Measurements from ENCODE around the gene GALNT2. TPM values are rescaled to one million over a fixed set of nuclear protein-coding genes. Genes with fewer than 3 reads are reported as not detected.

The GALNT2 gene
- polyA plus RNA-seq, 3 donors, result 19.6 to 25.6 (median 23.4) TPM

DNA sequence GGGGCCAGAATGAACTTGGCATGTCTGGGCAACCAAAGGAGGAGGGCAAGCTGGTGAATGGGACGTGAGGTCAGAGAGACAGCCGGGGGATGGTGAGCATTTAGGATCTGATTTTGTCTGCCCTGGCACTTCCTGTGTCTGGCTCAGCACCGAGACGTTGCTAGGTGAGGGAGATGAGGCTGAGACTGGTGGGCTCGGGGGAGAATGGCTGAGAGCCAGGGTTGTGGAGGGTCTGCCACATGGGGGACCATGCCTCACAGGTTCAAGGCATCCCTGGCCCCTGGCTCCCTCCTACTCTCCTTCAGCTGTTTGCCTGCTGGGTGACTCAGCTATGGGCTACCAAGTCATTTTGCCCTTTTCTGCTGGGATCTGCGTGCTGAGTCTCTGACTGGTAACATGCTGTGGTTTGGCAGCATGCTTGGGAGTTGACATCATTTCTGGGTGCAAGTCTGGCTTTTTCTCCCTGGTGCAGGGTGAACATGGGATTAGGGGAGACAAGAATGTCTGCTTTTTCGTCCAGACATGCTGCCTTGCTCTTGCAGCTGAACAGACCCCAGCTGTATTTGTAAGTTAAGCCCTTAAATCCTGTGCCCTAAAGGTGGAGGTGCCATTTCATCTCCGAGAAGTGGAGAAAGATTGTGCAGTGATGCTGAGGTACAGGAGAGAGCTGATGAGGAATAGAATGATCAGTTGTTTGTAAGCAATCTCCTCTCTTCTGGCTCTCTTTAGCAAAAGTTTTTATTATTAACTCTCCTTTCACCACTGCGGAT is 17.6 kb downstream of the GALNT2 start:
- H3K4me2 ChIP-seq (replicated peaks; ENCODE audit: extremely low read depth, low read length, poor library complexity, severe bottlenecking), result no peak overlapping the region
- H3K4me1 ChIP-seq (ENCODE audit: control insufficient read depth in 1 of 2, insufficient read depth in 2 of 2, low read length in 2 of 2), result no peaks in the 10 kb centered on the region
- peaks cover 9 to 12% of the 10 kb centered on the region in 2 donors for H3K9me3 ChIP-seq (replicated peaks in 1 of 2; ENCODE audit: control insufficient read depth in 1 of 2, insufficient read depth in 1 of 2, low read length in 2 of 2)
- H2AFZ ChIP-seq (ENCODE audit: insufficient read depth, low read depth, low read length, poor library complexity, severe bottlenecking), result no peak overlapping the region
- Mint-ChIP-seq H3K4me1 (peaks cover 27% of the 10 kb centered on the region), H3K36me3 (peaks cover 19 to 37% of the 10 kb centered on the region in 2 donors), H3K4me3 (no peak overlapping the region), H3K27me3 (ENCODE audit: low read depth in 3 of 3) (peaks cover 0 to 4% (median 0%) of the 10 kb centered on the region in 3 donors), H3K9me3 (peaks cover 6 to 15% (median 11%) of the 10 kb centered on the region in 7 donors), H3K27ac (peak overlapping the region; percentile 16 to 84 (median 59))
- H3K79me2 ChIP-seq (ENCODE audit: insufficient read depth, low read length), result peaks cover 100% of the 10 kb centered on the region
- no peak overlapping the region for H3K4me3 ChIP-seq (replicated peaks in 1 of 3; ENCODE audit: low read depth in 2 of 3, low read length in 3 of 3)
- H4K20me1 ChIP-seq (ENCODE audit: insufficient read depth, low read length), result peaks cover 98% of the 10 kb centered on the region
- H3K27ac ChIP-seq (ENCODE audit: low read depth in 1 of 2, low read length in 2 of 2), result no peak overlapping the region
- WGBS (ENCODE audit: insufficient coverage), result 50% methylated on average over 7 of the region's 9 CpGs
- TF ChIP-seq, protein P1, sequence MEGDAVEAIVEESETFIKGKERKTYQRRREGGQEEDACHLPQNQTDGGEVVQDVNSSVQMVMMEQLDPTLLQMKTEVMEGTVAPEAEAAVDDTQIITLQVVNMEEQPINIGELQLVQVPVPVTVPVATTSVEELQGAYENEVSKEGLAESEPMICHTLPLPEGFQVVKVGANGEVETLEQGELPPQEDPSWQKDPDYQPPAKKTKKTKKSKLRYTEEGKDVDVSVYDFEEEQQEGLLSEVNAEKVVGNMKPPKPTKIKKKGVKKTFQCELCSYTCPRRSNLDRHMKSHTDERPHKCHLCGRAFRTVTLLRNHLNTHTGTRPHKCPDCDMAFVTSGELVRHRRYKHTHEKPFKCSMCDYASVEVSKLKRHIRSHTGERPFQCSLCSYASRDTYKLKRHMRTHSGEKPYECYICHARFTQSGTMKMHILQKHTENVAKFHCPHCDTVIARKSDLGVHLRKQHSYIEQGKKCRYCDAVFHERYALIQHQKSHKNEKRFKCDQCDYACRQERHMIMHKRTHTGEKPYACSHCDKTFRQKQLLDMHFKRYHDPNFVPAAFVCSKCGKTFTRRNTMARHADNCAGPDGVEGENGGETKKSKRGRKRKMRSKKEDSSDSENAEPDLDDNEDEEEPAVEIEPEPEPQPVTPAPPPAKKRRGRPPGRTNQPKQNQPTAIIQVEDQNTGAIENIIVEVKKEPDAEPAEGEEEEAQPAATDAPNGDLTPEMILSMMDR (IDR thresholded peaks at IDR 0.05), result no peak
- H3K27me3 ChIP-seq (ENCODE audit: control insufficient read depth in 2 of 2, insufficient read depth in 2 of 2, low read length in 2 of 2), result no peaks in the 10 kb centered on the region
- H3K9ac ChIP-seq (ENCODE audit: insufficient read depth, low read length, poor library complexity, severe bottlenecking), result no peak overlapping the region
- H3K36me3 ChIP-seq (replicated peaks in 1 of 2; ENCODE audit: control insufficient read depth in 1 of 2, insufficient read depth in 2 of 2, low read length in 2 of 2), result peaks cover 3 to 27% of the 10 kb centered on the region in 2 donors
- intact Hi-C loops (cut with micrococcal nuclease), result no loop called here
- no peak for DNase-seq

DNA sequence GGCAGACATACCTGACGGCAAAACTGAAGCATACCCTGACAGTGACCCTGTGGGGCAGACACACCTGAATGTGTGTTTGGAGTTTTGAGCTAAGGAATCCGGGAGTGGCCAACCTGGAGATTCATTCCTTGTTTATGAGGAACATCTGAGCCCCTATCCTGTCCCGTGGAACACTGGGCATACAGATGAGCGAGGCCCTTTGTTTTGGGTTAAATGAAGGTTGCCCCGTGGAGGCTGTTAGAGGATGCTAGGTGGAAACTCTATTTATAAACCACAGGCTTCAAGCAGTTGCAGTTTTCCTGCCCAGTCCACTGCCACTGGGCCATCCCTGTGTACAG is 18.1 kb downstream of the GALNT2 start:
- Mint-ChIP-seq H3K4me1 (peaks cover 27% of the 10 kb centered on the region), H3K27ac (peak overlapping the region in 1 of 7 donors; percentile 66), H3K36me3 (peaks cover 18 to 38% of the 10 kb centered on the region in 2 donors), H3K4me3 (no peak overlapping the region), H3K27me3 (ENCODE audit: low read depth in 3 of 3) (peaks cover 0 to 4% (median 0%) of the 10 kb centered on the region in 3 donors), H3K9me3 (peaks cover 6 to 15% (median 11%) of the 10 kb centered on the region in 7 donors)
- Histone ChIP-seq H3K4me2 (replicated peaks; ENCODE audit: extremely low read depth, low read length, poor library complexity, severe bottlenecking) (no peak overlapping the region), H3K9ac (ENCODE audit: insufficient read depth, low read length, poor library complexity, severe bottlenecking) (no peak overlapping the region), H3K36me3 (replicated peaks in 1 of 2; ENCODE audit: control insufficient read depth in 1 of 2, insufficient read depth in 2 of 2, low read length in 2 of 2) (peaks cover 6 to 27% of the 10 kb centered on the region in 2 donors), H3K27me3 (ENCODE audit: control insufficient read depth in 2 of 2, insufficient read depth in 2 of 2, low read length in 2 of 2) (no peaks in the 10 kb centered on the region), H3K9me3 (replicated peaks in 1 of 2; ENCODE audit: control insufficient read depth in 1 of 2, insufficient read depth in 1 of 2, low read length in 2 of 2) (peaks cover 9 to 12% of the 10 kb centered on the region in 2 donors), H2AFZ (ENCODE audit: insufficient read depth, low read depth, low read length, poor library complexity, severe bottlenecking) (no peak overlapping the region), H3K79me2 (ENCODE audit: insufficient read depth, low read length) (peaks cover 100% of the 10 kb centered on the region), H3K4me3 (replicated peaks in 1 of 3; ENCODE audit: low read depth in 2 of 3, low read length in 3 of 3) (no peak overlapping the region), H4K20me1 (ENCODE audit: insufficient read depth, low read length) (peaks cover 98% of the 10 kb centered on the region), H3K27ac (ENCODE audit: low read depth in 1 of 2, low read length in 2 of 2) (no peak overlapping the region), H3K4me1 (ENCODE audit: control insufficient read depth in 1 of 2, insufficient read depth in 2 of 2, low read length in 2 of 2) (no peaks in the 10 kb centered on the region)
- intact Hi-C loops (cut with micrococcal nuclease), result no loop called here
- TF ChIP-seq, protein P1 (IDR thresholded peaks at IDR 0.05), result no peak
- 100% methylated on average over 1 of the region's 5 CpGs for WGBS (ENCODE audit: insufficient coverage)
- no peak for DNase-seq

Measured in CD14-positive monocyte (primary cell).